Gastrocnemius medialis (tissue), 4 donors: ENCODE measurements around the gene ITPRIP.

Experiments used
- POLR2A ChIP-seq, 2 donors: fragments of 450-650 bp; IDR thresholded peaks; one replicate each; pipeline ENCODE4 v1.6.1; 2017; ENCODE audit warnings: antibody characterized with exemption in 2 of 2, mild to moderate bottlenecking in 2 of 2, moderate library complexity in 2 of 2
- TF ChIP-seq, protein P1 (sequence below), 5 experiments: fragments of 450-650 bp in 3 of 5; fragments of 200-600 bp in 2 of 5; sonication (generic) in 2 of 5; IDR thresholded peaks in 4 of 5; conservative IDR thresholded peaks in 1 of 5; 1 replicate in 4 of 5; 2 replicates in 1 of 5; pipeline ENCODE4 v1.5.1; 2016 to 2019; ENCODE audit warnings: antibody characterized with exemption in 5 of 5, mild to moderate bottlenecking in 3 of 5, moderate library complexity in 3 of 5

DNA sequence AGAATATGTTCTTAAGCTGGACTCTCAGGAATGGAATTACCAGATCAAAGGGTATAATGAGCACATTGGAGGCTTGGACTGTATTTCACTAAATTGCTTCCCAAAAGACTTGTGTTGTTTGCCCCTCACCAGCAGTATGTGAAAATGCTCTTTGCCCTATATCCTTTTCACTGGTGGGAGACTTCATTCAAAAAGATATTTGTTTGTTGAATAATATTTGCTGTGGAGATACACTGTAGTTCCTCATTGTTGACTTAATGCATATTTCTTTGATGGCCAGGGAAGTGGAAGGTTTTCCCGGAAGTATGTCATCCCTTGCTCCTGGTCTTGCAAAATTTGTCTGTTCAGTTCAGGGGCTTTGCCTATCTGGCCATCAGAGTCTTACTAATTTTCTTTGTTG lies 49.9 kb downstream of the ITPRIP start:
- TF ChIP-seq, protein P1, sequence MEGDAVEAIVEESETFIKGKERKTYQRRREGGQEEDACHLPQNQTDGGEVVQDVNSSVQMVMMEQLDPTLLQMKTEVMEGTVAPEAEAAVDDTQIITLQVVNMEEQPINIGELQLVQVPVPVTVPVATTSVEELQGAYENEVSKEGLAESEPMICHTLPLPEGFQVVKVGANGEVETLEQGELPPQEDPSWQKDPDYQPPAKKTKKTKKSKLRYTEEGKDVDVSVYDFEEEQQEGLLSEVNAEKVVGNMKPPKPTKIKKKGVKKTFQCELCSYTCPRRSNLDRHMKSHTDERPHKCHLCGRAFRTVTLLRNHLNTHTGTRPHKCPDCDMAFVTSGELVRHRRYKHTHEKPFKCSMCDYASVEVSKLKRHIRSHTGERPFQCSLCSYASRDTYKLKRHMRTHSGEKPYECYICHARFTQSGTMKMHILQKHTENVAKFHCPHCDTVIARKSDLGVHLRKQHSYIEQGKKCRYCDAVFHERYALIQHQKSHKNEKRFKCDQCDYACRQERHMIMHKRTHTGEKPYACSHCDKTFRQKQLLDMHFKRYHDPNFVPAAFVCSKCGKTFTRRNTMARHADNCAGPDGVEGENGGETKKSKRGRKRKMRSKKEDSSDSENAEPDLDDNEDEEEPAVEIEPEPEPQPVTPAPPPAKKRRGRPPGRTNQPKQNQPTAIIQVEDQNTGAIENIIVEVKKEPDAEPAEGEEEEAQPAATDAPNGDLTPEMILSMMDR (IDR thresholded peaks at IDR 0.05 in 4 of 5, conservative IDR thresholded peaks at IDR 0.05 in 1 of 5): no peak
- no peak for TF ChIP-seq POLR2A (IDR thresholded peaks at IDR 0.05)
